WERI-Rb-1 (cell line): ENCODE measurements around the gene RBM33.

Source experiments
- DNase-seq: peaks from one replicate; pipeline ENCODE4 v3.0.0-alpha.2; 2020
- H3K27ac ChIP-seq: fragments of 250-450 bp; sonication (Bioruptor Pico); 2 replicates; pipeline ENCODE4 v1.5.1; 2020; ENCODE audit warnings: mild to moderate bottlenecking, moderate library complexity
- H3K27me3 ChIP-seq: fragments of 250-450 bp; sonication (Bioruptor Pico); 2 replicates; pipeline ENCODE4 v1.5.1; 2021; ENCODE audit warnings: mild to moderate bottlenecking, low read depth, moderate library complexity; ENCODE audit not compliant: insufficient read depth, severe bottlenecking
- H3K36me3 ChIP-seq: fragments of 250-450 bp; sonication (Bioruptor Pico); 2 replicates; pipeline ENCODE4 v1.5.1; 2020; ENCODE audit warnings: mild to moderate bottlenecking, moderate library complexity
- H3K4me3 ChIP-seq: 2 replicates; pipeline ENCODE4 v1.5.1; 2011; ENCODE audit warnings: low read depth, mild to moderate bottlenecking, control low read depth, low read length
- H3K9me3 ChIP-seq: fragments of 250-450 bp; sonication (Bioruptor Pico); 2 replicates; pipeline ENCODE4 v1.5.1; 2021; ENCODE audit warnings: mild to moderate bottlenecking, moderate library complexity; ENCODE audit not compliant: severe bottlenecking
- CTCF ChIP-seq: IDR thresholded peaks from 2 replicates; pipeline ENCODE4 v1.5.1; 2011; ENCODE audit warnings: low read depth, mild to moderate bottlenecking, control low read depth, inconsistent platforms, low read length

RBM33 gene

GRCh38 chr7:155762655-155763054 is 118.2 kb downstream of the RBM33 start:
- Histone ChIP-seq H3K4me3 (no peak overlapping the region), H3K9me3 (no peaks in the 10 kb centered on the region), H3K27ac (no peak overlapping the region), H3K27me3 (no peaks in the 10 kb centered on the region), H3K36me3 (peaks cover 45% of the 10 kb centered on the region)
- DNase-seq: no peak
- no peak for TF ChIP-seq CTCF

GRCh38 chr7:155763122-155763521 is 118.7 kb downstream of the RBM33 start:
- DNase-seq: no peak
- Histone ChIP-seq H3K4me3 (no peak overlapping the region), H3K27me3 (no peaks in the 10 kb centered on the region), H3K36me3 (peaks cover 50% of the 10 kb centered on the region), H3K27ac (no peak overlapping the region), H3K9me3 (no peaks in the 10 kb centered on the region)
- no peak for TF ChIP-seq CTCF

- H3K36me3 ChIP-seq: peaks cover 50% of the 10 kb centered on the region
- no peaks in the 10 kb centered on the region for H3K9me3 ChIP-seq
- no peak for DNase-seq
- TF ChIP-seq CTCF: no peak
- H3K27me3 ChIP-seq: no peaks in the 10 kb centered on the region
- H3K27ac ChIP-seq: no peak overlapping the region
- no peak overlapping the region for H3K4me3 ChIP-seq
Measured at GRCh38 chr7:155763691-155764437, 119.4 kb downstream of the RBM33 start.

- no peaks in the 10 kb centered on the region for H3K9me3 ChIP-seq
- no peaks in the 10 kb centered on the region for H3K27me3 ChIP-seq
- DNase-seq: peak; percentile 30
- H3K4me3 ChIP-seq: no peak overlapping the region
- no peak for TF ChIP-seq CTCF
- H3K27ac ChIP-seq: no peak overlapping the region
- H3K36me3 ChIP-seq: peaks cover 54% of the 10 kb centered on the region
Measured at GRCh38 chr7:155764438-155764793, 120.0 kb downstream of the RBM33 start.

GRCh38 chr7:155765458-155765857 is 121.0 kb downstream of the RBM33 start:
- no peak for TF ChIP-seq CTCF
- Histone ChIP-seq H3K27me3 (no peaks in the 10 kb centered on the region), H3K27ac (no peak overlapping the region), H3K36me3 (peaks cover 63% of the 10 kb centered on the region), H3K4me3 (no peak overlapping the region), H3K9me3 (no peaks in the 10 kb centered on the region)
- DNase-seq: no peak

GRCh38 chr7:155766386-155766785 is 121.9 kb downstream of the RBM33 start:
- Histone ChIP-seq H3K36me3 (peaks cover 71% of the 10 kb centered on the region), H3K27ac (no peak overlapping the region)
- no peak for TF ChIP-seq CTCF

More at GRCh38 chr7:155766386-155766785, 121.9 kb downstream of the RBM33 start:
- Histone ChIP-seq H3K4me3 (no peak overlapping the region), H3K9me3 (no peaks in the 10 kb centered on the region), H3K27me3 (no peaks in the 10 kb centered on the region)
- DNase-seq: no peak
